Renal cortical epithelial cell (primary cell): ENCODE measurements around the gene COQ7. TPM values are rescaled to one million over a fixed set of nuclear protein-coding genes. Genes with fewer than 3 reads are reported as not detected.

Source experiments
- DNase-seq: peaks from one replicate; pipeline ENCODE4 v3.0.0-alpha.2; 2011; ENCODE audit warnings: low read depth
- total RNA-seq: library from RNA; depleted of rRNA; stranded (reverse); fragments of >200 nt; gene quantifications from 2 replicates; pipeline ENCODE4 v1.2.3, GENCODE V29; 2014

COQ7 gene
- total RNA-seq, 1 donor from 2014 or later = 28.1 TPM

DNA sequence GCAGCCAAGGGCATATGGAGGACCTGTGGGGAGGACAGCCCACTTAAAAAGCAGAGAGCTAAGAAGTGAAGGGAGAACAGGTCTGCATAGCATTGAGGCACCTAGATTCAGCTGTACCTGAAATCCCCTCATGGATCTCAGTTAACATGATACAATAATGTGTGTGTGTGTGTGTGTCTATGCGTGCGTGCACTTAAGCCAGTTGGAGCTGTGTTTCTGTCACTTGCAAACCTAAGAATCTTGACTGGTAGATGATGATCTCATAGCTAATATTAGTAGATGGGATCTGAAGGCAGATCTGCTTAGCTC is 44.6 kb downstream of the COQ7 start:
- no peak for DNase-seq

DNA sequence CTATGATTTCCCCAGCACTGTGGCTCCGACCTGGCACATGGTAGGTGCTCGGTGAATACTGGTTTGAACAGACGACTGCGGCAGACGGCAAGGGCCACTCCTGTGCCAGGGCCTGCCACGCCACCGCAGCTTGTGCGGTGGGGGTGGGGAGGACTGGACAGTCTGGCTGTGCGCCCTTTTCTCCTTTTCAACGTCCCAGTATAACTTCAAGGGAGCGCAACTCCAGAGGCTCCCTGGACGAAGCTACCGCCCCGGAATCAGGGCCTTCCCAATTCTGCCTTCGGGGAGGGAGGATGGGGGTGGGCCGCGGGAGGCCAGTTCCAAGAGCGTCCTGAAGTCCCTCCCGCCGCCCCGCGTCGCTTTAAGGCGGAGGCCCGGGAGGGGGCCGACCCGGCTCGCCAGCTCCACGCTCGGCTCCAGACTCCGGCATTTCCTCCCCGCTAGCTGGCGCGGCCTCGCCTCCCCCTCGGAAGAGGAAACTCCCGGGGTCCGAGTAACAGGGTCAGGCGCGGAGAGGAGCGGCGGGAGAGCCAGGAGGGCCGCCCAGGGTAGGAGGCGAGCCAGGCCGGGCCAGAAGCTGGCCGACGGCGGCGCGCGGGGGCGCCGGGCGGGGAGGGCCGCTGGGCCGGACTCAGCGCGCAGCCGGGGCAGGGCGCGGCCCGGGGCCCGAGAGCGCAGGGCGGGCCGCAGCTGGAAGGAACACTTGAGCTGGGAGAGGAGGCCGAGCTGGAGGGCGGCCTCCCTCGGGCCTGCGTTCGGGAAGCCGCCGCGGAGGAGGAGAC is 46.4 kb downstream of the COQ7 start, which contains the start of gene ITPRIPL2:
Gene ITPRIPL2, plus strand, starts transcription at position 388 of the 782 bp plus-strand sequence. CDS start 498 bp downstream, outside the sequence.
- DNase-seq = peak; percentile 55

DNA sequence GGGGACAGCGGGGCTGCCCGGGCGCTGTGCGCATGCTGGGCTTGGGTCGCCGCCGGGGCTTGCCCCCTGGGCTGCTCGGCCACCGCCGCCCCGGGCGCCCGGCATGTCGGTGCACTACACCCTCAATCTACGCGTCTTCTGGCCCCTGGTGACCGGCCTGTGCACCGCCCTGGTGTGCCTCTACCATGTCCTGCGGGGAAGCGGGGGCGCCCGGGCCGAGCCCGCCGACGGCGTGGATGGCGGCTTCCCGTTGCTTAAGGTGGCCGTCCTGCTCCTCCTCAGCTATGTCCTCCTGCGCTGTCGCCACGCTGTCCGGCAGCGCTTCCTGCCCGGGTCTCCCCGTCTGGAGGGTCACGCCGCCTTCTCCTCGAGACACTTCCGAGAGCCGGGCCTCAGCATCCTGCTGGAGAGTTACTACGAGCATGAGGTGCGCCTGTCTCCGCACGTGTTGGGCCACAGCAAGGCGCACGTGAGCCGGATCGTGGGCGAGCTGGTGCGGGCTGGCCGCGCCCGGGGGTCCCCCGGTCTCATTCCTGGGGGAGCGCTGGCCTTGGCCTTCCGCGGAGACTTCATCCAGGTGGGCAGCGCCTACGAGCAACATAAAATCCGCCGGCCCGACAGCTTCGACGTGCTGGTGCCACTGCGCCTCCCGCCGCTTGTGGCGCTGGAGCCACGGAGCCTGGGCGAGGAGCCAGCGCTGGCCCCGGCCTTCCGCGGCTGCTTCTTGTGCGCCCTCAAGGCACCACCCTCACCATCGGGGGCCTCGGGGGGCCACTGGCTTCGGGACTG is 47.1 kb downstream of the COQ7 start:
- no peak for DNase-seq

DNA sequence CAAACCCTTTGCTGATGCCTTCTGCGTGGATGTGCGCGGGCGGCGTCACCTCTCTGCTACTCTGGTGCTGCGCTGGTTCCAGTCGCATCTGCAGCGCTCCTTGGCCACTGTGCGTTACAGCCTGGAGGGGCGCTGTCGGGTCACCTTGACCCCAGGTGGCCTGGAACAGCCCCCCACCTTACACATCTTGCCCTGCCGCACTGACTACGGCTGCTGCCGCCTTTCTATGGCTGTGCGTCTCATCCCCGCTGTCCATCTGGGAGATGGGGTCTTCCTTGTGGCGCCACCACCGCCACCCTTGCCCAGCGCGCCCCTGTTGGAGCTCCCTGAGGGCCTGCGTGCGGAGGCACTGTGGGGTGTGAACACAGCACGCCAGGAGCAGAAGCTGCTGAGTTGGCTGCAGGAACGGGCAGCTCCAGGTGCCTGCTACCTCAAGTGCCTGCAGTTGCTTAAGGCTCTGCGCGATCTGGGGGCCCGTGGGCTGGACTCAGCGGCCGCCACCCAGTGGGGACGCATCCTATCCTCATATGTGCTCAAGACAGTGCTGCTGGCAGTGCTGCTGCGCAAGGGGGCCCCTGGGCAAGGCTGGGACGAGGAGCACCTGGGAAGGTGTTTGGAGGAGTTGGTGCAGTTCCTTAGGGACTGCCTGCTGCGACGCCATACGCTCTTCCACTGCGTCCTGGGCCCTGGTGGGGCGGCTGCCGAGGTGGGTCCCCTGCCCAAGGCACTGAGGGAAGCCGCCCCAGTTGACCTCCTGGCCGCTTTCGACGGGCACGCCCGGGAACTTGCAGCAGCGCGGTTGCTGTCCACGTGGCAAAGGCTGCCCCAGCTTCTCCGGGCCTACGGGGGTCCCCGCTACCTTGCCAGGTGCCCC is 48.0 kb downstream of the COQ7 start:
- DNase-seq = no peak

DNA sequence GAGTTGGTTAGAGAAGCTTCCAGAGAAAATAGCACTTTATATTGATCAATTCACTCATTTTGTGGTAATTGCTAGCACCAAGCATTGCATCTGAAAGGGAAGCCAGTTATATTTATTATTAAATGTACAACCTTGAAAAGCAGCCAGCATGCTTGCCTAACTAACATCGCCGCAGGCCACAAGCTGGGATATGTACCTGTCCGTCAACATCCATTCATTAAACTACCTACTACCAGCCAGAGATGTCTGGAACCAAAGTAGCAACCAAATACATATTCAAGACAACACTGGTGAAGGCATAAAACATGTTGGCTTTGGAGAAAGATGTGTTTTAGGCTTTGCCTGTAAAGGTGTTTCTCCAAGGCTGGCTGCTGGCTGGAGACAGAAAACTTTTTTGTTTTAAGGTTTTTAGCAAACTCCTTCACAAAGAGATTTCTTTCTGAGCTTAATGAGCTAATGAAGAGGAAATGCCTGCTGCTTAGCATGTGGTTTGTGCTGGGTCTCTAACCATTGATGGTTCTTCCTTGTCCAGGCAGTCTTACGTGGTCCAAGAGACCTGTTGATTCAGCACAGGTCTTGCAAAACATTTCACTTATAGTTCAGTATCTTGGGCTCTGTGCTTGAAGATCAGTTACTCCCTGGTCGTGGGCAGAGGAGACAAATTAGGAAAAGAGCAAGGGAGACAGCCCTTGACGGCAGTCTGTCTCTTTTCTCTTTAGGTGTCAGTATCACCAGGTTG is 49.5 kb downstream of the COQ7 start:
- peak; percentile 75 for DNase-seq

DNA sequence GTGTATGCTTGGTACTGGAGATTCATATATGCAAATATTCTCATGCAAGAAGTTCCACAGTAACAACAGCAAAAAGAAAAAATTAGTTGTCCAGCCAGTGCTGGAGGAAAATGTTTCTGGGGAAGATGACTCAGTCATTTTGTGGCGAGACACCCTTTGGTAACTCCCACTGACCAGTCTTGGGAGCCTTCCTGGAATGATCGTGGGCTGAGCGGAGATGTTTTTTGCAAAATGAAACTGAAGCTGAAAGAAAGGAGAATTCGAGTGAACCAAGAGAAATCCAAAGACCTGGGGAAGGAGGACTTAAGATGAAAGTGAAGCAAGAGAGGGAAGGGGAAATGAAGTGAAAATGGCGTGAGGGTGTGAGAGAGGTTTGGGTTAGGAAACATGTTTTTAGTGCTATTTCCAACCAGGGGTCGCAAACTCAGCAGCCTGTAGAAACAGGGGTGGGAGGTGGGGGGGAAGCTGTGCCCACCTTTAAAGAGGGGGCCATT is 51.6 kb downstream of the COQ7 start:
- peak; percentile 91 for DNase-seq

DNA sequence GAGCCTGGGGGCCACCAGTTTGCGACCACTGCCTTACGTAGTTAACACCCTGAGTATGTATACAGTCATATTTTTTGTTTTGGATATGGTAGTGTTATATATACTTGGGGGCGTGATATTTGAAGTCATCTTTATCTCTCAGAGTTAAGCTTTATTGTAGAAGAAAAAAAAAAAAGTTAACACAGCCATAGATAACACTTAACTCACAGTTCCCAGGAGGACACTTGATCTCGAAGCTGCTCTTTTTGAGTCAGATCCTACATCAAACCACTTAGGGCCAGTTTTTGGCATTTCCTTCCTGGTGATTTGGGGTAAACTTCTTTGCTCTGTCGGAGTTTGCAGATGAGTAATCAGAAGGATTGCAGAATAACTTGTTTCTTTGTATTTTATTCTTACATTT is 52.1 kb downstream of the COQ7 start:
- DNase-seq = peak; percentile 54

DNA sequence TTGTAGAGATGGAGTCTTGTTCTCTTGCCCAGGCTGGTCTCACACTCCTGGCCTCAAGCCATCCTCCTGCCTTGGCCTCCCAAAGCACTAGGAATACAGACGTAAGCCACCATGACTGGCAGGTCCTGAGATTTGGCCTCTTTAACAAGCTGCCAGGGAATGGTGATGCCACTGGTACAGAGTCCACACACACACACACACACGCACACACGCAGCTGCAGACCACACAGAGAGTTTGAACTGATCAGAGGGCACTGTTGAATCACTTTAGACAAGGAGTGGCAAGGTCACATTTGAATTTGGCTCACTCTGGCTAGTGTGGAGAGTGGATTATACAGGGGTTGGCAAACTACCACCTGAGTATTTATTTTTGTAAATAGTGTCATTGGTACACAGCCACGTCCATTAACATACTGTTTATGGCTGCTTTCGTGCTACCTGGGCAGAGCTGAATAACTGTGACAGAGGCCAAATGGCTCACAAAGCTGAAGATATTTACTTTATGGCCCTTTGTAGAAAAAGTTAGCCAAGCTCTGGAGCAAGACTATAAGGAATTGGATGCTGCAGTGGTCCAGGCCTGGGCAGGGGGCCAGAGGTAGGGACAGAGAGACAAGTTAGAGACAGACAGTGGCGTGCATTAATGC is 56.2 kb downstream of the COQ7 start:
- DNase-seq = no peak

DNA sequence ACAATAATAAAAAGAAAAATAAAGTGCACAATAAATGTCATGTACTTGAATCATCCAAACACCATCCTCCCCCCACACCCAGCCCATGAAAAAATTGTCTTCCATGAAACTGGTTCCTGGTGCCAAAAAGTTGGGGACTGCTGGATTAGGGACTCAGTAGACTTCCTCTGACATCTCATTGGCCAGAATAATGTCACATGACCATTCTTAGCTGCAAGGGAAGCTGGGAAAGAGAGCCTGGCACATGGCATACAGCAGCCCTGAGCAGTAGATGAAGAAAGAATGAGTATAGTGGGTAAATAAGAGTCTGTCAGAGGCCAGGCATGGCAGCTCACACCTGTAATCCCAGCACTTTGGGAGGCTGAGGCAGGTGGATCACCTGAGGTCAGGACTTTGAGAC is 58.9 kb downstream of the COQ7 start:
- DNase-seq = no peak

DNA sequence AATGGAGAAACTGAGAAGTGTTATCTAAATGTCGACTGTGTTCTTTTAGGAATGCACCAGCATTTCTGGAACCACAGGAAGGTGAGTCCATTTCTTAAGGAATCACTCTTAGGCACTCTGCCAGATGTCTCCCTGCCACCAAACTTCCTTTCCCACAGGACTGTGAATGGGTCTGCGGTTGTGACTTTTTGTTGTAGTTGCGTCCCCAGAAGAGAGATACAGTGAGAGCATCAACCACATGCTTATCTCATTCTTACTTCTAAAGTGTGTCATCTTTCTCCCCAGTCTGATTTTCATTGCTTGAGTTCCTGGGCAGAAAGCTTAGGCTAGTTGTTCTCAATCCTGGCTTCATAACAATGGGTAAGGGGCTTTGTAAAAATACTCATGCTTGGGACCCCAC is 59.8 kb downstream of the COQ7 start:
- DNase-seq = no peak

DNA sequence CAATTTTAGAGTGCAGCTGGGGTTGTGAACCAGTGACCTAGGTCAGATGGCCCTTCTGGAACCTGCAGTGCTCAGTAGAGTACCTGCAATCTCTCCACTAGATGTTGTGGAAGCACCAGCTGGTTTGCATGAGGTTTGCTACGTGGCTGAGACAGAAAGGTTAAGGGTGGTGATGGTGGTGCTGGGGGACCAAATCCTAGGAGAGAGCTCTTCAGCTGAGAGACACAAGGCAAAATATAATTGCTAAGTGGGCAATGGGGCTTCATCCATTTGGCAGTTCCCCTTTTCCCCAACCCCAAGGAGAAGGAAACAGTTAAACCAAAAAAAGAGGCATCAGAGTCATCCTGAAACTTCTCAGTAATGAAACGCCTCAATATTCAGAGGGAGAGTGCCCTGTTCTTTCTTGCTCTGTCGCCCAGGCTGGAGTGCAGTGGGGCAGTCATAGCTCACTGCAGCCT is 60.3 kb downstream of the COQ7 start:
- no peak for DNase-seq

DNA sequence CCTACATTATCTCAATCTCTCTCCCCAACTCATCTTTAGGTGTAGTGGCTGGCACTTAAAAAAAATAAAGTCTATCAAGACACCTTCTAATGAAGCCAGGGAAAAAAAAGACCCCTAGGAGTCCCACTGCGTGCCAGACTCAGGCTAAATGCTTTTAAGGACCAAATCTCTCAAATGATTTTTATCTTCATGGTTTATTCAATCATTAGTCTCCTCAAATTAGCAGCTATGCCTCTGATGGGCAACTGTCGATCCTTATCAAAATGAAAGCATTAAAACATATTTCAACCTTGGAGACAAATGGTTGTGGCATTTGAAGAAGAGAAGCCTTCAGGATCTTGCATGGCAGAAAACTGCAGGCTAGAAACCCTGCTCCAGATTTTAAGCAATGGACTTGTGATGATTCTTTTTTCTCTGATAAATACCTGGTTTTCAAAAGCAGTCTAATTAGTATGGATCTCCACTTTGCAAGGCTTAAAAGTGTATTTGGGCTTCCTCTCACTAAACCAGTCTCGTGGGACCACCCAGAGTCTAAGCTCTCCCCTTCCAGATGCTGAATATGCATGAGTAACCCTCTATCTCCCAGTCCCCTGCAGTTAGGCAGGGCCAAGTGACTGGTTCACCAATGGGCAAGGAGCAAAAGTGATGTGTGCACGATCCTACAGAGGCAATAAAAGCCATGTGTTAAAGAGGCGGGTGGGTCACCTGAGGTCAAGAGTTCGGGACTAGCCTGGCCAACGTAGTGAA is 61.2 kb downstream of the COQ7 start:
- no peak for DNase-seq

Other genes with a start within 250 kb of the COQ7 start
- 60.3 and 135 TPM in 2 replicates for gene SMG1, start 141.2 kb upstream of the COQ7 start, total RNA-seq
- gene TMC7, start 83.7 kb upstream of the COQ7 start, total RNA-seq = 0.87 and 1.1 TPM in 2 replicates
- gene ITPRIPL2, start 46.4 kb downstream of the COQ7 start, total RNA-seq = 32.1 and 50.8 TPM in 2 replicates
- gene SYT17, start 100.6 kb downstream of the COQ7 start, total RNA-seq = 0.30 TPM in 1 of 2 replicates, not detected in the other
- not detected in 2 replicates for gene CLEC19A, start 218.1 kb downstream of the COQ7 start, total RNA-seq